ENCODE results near the gene EFHC2. TPM values are rescaled to one million over a fixed set of nuclear protein-coding genes. Genes with fewer than 3 reads are reported as not detected.

Gene EFHC2, protein sequence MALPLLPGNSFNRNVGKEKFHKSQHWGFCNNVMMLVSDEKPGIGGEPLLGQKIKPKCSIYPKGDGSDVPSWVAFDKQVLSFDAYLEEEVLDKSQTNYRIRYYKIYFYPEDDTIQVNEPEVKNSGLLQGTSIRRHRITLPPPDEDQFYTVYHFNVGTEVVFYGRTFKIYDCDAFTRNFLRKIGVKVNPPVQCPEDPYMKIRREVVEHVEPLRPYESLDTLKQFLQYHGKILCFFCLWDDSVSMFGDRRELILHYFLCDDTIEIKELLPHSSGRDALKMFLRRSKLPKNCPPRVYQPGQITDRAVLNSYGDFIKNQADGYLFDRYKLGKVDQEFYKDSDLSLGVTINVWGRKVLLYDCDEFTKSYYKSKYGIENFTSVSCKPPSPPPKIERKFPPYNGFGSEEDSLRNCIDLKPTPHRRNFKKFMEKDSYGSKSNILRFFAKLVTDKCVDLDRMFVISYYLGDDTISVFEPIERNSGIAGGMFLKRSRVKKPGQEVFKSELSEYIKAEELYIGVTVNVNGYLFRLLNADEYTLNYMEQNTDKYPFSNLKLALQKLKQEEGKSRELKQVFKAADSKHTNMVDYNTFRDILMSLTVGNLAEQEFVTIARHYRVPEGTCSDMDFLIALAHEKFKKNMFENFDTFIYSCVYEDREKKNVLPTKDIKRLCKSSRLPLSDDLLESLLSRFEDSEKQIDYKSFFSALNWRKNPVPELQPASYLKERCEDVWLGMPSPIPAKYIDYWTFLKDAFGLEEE
- polyA plus RNA-seq (2012; ENCODE audit: missing spikeins) = not detected

GRCh38 chrX:44343412-44344141 lies at the start of gene EFHC2:
Gene EFHC2, minus strand, starts transcription at chrX:44343672. Its CDS starts 84 bp downstream, at chrX:44343588.
- DNase-seq (ENCODE audit: insufficient read length) (no peak), FAIRE-seq (no peak)
- TF ChIP-seq TAF1 (IDR thresholded peaks at IDR 0.05; ENCODE audit: borderline replicate concordance, low read depth, low read length) = no peak
- no peak for TF ChIP-seq POLR2AphosphoS5 (IDR thresholded peaks at IDR 0.05; ENCODE audit: low read depth, low read length)
- no peak for TF ChIP-seq POLR2A (IDR thresholded peaks at IDR 0.05; ENCODE audit: low read depth, low read length)

DNA sequence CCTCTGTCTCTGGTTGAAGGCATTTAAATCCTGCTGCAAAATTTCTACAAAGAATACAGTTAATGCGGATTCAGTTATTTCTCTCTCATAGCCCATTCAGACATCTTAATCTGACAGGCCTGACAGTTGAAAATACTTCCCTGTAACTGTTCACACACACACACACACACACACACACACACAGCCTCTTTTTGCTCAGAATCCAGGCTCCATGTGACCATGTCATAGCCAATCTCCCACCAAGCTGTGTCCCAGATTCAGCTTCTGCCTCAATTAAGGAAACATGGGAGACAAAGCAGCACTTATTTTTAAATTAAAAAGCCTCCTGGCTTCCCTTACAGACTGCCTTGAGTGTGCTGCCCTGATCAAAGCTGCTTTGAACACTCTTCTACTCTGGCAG lies 49.3 kb upstream of the EFHC2 start:
- TF ChIP-seq POLR2A (IDR thresholded peaks at IDR 0.05; ENCODE audit: low read depth, low read length) (no peak), TAF1 (IDR thresholded peaks at IDR 0.05; ENCODE audit: borderline replicate concordance, low read depth, low read length) (no peak), POLR2AphosphoS5 (IDR thresholded peaks at IDR 0.05; ENCODE audit: low read depth, low read length) (no peak)
- DNase-seq (ENCODE audit: insufficient read length) = no peak
- FAIRE-seq = no peak

DNA sequence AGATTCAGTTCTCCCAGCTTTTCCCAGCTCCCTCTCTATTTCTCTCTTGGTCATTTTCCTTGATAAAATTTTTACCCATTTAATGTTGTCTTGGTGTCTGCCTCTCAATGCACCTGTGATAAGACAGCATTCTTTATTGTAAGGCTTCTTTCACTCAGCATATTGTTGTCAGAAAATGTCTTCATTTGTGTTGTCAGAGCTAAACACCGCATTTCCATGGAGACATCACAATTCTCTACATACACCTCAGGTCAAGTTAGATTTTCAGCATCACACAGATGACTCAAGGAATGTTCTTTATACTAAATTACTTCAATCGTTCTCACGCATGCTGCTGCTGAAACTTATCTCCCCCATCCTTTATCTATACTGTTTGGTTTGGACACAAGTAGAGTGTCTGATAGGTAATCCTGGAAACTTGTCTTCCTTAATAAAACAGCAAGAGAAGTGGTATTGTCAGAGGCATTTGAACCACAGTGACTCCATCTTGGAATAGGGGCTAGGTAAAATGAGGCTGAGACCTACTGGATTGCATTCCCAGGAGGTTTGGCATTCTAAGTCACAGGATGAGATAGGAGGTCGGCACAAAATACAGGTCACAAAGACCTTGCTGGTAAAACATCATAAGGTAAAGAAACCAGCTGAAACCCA lies 41.3 kb upstream of the EFHC2 start:
- DNase-seq (ENCODE audit: insufficient read length) = no peak
- FAIRE-seq = no peak
- TF ChIP-seq POLR2AphosphoS5 (IDR thresholded peaks at IDR 0.05; ENCODE audit: low read depth, low read length) (no peak), POLR2A (IDR thresholded peaks at IDR 0.05; ENCODE audit: low read depth, low read length) (no peak)

DNA sequence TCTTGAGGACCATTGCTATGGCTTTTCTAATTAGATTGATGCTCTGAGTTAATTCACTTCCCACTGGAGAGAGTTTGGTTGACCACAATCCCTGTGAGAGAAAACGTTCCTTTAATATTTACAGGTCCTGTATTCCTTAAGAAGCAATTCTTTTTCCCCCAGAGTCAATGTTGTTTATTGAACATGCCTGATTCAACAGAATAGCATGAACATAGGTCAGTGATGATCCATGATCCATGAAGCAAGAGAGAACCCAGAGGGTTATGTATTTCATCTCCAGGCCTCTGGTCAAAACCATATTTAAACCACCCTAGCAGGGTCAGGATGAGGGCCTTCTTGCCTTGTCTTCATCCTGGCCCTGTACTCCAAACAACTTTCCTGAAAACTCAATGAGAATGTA lies 39.4 kb upstream of the EFHC2 start:
- TF ChIP-seq POLR2AphosphoS5 (IDR thresholded peaks at IDR 0.05; ENCODE audit: low read depth, low read length) = no peak
- TF ChIP-seq POLR2A (IDR thresholded peaks at IDR 0.05; ENCODE audit: low read depth, low read length) = no peak
- TF ChIP-seq TAF1 (IDR thresholded peaks at IDR 0.05; ENCODE audit: borderline replicate concordance, low read depth, low read length) = no peak
- FAIRE-seq (no peak), DNase-seq (ENCODE audit: insufficient read length) (no peak)

- DNase-seq (ENCODE audit: insufficient read length) (no peak), FAIRE-seq (no peak)
- TF ChIP-seq TAF1 (IDR thresholded peaks at IDR 0.05; ENCODE audit: borderline replicate concordance, low read depth, low read length) (no peak), POLR2A (IDR thresholded peaks at IDR 0.05; ENCODE audit: low read depth, low read length) (no peak), POLR2AphosphoS5 (IDR thresholded peaks at IDR 0.05; ENCODE audit: low read depth, low read length) (no peak)
These were observed 9.3 kb upstream of the EFHC2 start for GRCh38 chrX:44352758-44353157.

DNA sequence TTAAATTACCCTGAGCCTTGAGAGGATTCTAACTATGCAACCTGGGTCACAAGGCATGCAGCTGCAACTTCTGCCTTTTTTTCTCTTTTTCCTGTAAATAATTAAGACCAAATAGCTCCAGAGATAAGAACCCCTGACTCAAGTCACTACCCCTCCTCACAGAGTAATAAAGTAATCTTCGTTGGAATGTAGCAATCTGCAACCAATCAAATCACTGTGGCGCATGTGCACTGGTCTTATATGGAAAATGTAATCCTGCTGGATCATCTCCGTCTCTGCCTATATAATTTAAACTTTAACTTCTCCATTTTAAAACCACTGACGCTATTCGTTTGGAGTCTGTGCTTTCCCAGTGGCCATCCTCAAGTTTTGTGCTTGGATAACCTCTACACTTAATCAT lies 6.1 kb upstream of the EFHC2 start:
- TF ChIP-seq POLR2A (IDR thresholded peaks at IDR 0.05; ENCODE audit: low read depth, low read length) (no peak), TAF1 (IDR thresholded peaks at IDR 0.05; ENCODE audit: borderline replicate concordance, low read depth, low read length) (no peak), POLR2AphosphoS5 (IDR thresholded peaks at IDR 0.05; ENCODE audit: low read depth, low read length) (no peak)
- no peak for FAIRE-seq

GRCh38 chrX:44344687-44345086 lies 1.2 kb upstream of the EFHC2 start:
- no peak for FAIRE-seq
- DNase-seq (ENCODE audit: insufficient read length) = no peak
- TF ChIP-seq POLR2A (IDR thresholded peaks at IDR 0.05; ENCODE audit: low read depth, low read length) (no peak), TAF1 (IDR thresholded peaks at IDR 0.05; ENCODE audit: borderline replicate concordance, low read depth, low read length) (no peak), POLR2AphosphoS5 (IDR thresholded peaks at IDR 0.05; ENCODE audit: low read depth, low read length) (no peak)

More for the DNA sequence above, 6.1 kb upstream of the EFHC2 start:
- no peak for DNase-seq (ENCODE audit: insufficient read length)

DNA sequence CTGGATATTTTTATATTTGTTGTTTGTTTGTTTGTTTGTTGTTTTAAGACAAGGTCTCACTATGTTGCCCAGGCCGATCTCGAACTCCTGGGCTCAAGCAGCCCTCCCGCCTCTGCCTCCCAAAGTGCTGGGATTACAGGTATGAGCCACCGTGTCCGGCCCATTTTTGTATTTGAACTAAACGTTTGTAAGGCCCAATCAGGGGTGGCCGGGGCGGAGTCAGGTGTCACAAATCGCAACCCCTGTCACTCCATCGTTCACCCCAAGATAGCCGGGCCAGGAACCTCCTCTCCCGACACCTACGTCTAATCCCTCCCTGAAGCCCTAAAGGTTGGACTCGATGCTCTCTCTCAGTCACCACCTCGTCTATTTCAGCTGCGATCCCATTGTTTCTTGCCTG lies 722 bp upstream of the EFHC2 start:
- TF ChIP-seq POLR2AphosphoS5 (IDR thresholded peaks at IDR 0.05; ENCODE audit: low read depth, low read length) = no peak
- no peak for TF ChIP-seq POLR2A (IDR thresholded peaks at IDR 0.05; ENCODE audit: low read depth, low read length)
- no peak for TF ChIP-seq TAF1 (IDR thresholded peaks at IDR 0.05; ENCODE audit: borderline replicate concordance, low read depth, low read length)
- DNase-seq (ENCODE audit: insufficient read length) = no peak
- no peak for FAIRE-seq

DNA sequence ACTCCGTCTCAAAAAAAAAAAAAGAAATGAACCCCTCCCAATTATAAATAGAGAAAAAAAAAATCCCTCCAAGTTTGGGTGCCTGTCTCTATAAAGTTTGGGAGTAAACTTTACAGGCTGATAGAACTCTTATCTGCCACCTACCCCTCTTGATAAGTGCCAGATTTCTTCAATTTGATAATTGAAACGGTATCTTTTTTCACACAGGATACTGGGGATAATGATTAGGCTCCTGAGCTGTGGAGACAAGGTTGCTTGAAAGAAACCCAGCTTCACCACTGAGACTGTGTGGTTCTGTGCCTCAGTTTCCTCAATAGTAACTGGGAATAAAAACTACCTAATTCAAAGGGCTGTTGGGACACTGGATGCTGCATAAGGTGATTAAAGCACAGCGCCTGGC lies 606 bp downstream of the EFHC2 start:
- FAIRE-seq = no peak
- TF ChIP-seq POLR2AphosphoS5 (IDR thresholded peaks at IDR 0.05; ENCODE audit: low read depth, low read length) (no peak), POLR2A (IDR thresholded peaks at IDR 0.05; ENCODE audit: low read depth, low read length) (no peak), TAF1 (IDR thresholded peaks at IDR 0.05; ENCODE audit: borderline replicate concordance, low read depth, low read length) (no peak)
- no peak for DNase-seq (ENCODE audit: insufficient read length)

DNA sequence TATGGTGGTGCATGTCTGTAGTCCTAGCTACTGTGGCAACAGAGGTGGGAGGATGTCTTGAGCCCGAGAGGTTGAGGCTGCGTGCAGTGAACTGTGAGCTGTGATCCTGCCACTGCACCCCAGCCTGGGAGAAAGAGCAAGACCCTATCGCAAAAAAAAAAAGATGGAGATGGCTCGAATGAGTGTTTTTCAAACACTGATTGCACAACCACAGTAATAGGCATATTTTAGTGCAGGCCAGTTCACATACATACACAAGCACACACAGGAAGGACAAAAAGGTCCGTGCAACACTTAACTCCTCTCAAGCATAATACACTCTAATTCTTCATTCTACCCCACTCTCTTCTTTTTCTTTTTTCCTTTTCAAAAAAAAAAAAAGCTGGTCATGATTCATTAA lies 5.1 kb downstream of the EFHC2 start:
- FAIRE-seq = no peak
- no peak for TF ChIP-seq POLR2AphosphoS5 (IDR thresholded peaks at IDR 0.05; ENCODE audit: low read depth, low read length)
- TF ChIP-seq POLR2A (IDR thresholded peaks at IDR 0.05; ENCODE audit: low read depth, low read length) = no peak
- TF ChIP-seq TAF1 (IDR thresholded peaks at IDR 0.05; ENCODE audit: borderline replicate concordance, low read depth, low read length) = no peak

GRCh38 chrX:44332437-44332836 lies 11.0 kb downstream of the EFHC2 start:
- DNase-seq (ENCODE audit: insufficient read length) (no peak), FAIRE-seq (no peak)
- no peak for TF ChIP-seq TAF1 (IDR thresholded peaks at IDR 0.05; ENCODE audit: borderline replicate concordance, low read depth, low read length)
- TF ChIP-seq POLR2AphosphoS5 (IDR thresholded peaks at IDR 0.05; ENCODE audit: low read depth, low read length) = no peak
- TF ChIP-seq POLR2A (IDR thresholded peaks at IDR 0.05; ENCODE audit: low read depth, low read length) = no peak

More for the DNA sequence above, 5.1 kb downstream of the EFHC2 start:
- DNase-seq (ENCODE audit: insufficient read length) = no peak
